ENCODE measurements around the gene OR2V1. TPM values are rescaled to one million over a fixed set of nuclear protein-coding genes. Genes with fewer than 3 reads are reported as not detected.

The OR2V1 gene
- total and polyA plus RNA-seq, 8 donors, result 0.06 TPM; not detected in 6

GRCh38 chr5:181140766-181141165 is 9.8 kb upstream of the OR2V1 start:
- no peak overlapping the region for H3K27ac ChIP-seq
- no peaks in the 10 kb centered on the region for H3K4me1 ChIP-seq
- H3K9me3 ChIP-seq, result peaks cover 0 to 7% of the 10 kb centered on the region in 2 donors
- intact Hi-C loops (cut with DNase I), result no loop called here
- no peak for DNase-seq
- no peak for ATAC-seq
- H3K27me3 ChIP-seq, result peaks cover 0 to 11% of the 10 kb centered on the region in 2 donors
- no peaks in the 10 kb centered on the region for H3K36me3 ChIP-seq
- TF ChIP-seq CTCF (IDR thresholded peaks at IDR 0.05), result no peak
- no peak overlapping the region for H3K4me3 ChIP-seq

- TF ChIP-seq CTCF (IDR thresholded peaks at IDR 0.05), result no peak
- ATAC-seq (no peak), DNase-seq (no peak)
- Histone ChIP-seq H3K36me3 (no peaks in the 10 kb centered on the region), H3K4me3 (no peak overlapping the region), H3K27me3 (peaks cover 0 to 18% of the 10 kb centered on the region in 2 donors), H3K9me3 (peaks cover 0 to 7% of the 10 kb centered on the region in 2 donors), H3K4me1 (no peaks in the 10 kb centered on the region), H3K27ac (no peak overlapping the region)
- intact Hi-C loops (cut with DNase I), result no loop called here
Measured at GRCh38 chr5:181138258-181138657, 7.3 kb upstream of the OR2V1 start.

GRCh38 chr5:181136361-181136955 is 5.5 kb upstream of the OR2V1 start:
- intact Hi-C loops (cut with DNase I), result no loop called here
- H3K4me3 ChIP-seq, result no peak overlapping the region
- H3K4me1 ChIP-seq, result no peaks in the 10 kb centered on the region
- H3K27me3 ChIP-seq, result peaks cover 0 to 28% of the 10 kb centered on the region in 2 donors
- H3K9me3 ChIP-seq, result peaks cover 0 to 7% of the 10 kb centered on the region in 2 donors
- DNase-seq (no peak), ATAC-seq (no peak)
- H3K36me3 ChIP-seq, result no peaks in the 10 kb centered on the region
- no peak overlapping the region for H3K27ac ChIP-seq
- no peak for TF ChIP-seq CTCF (IDR thresholded peaks at IDR 0.05)

GRCh38 chr5:181134259-181134658 is 3.3 kb upstream of the OR2V1 start:
- peaks cover 0 to 7% of the 10 kb centered on the region in 2 donors for H3K9me3 ChIP-seq
- H3K36me3 ChIP-seq, result no peaks in the 10 kb centered on the region
- H3K27ac ChIP-seq, result no peak overlapping the region
- H3K27me3 ChIP-seq, result peaks cover 0 to 45% of the 10 kb centered on the region in 2 donors
- intact Hi-C loops (cut with DNase I), result no loop called here
- H3K4me3 ChIP-seq, result no peak overlapping the region
- no peaks in the 10 kb centered on the region for H3K4me1 ChIP-seq
- DNase-seq, result no peak
- no peak for TF ChIP-seq CTCF (IDR thresholded peaks at IDR 0.05)
- no peak for ATAC-seq

GRCh38 chr5:181133610-181134231 is 2.8 kb upstream of the OR2V1 start:
- ATAC-seq (no peak), DNase-seq (peak in 1 of 4 donors; percentile 62)
- intact Hi-C loops (cut with DNase I), result no loop called here
- peaks cover 0 to 50% of the 10 kb centered on the region in 2 donors for H3K27me3 ChIP-seq
- H3K27ac ChIP-seq, result no peak overlapping the region
- no peak overlapping the region for H3K4me3 ChIP-seq
- no peaks in the 10 kb centered on the region for H3K36me3 ChIP-seq
- H3K9me3 ChIP-seq, result peaks cover 0 to 7% of the 10 kb centered on the region in 2 donors
- TF ChIP-seq CTCF (IDR thresholded peaks at IDR 0.05), result no peak
- H3K4me1 ChIP-seq, result no peaks in the 10 kb centered on the region
